GM12878 (cell line): ENCODE results near the gene ERC1. TPM values are rescaled to one million over a fixed set of nuclear protein-coding genes. Genes with fewer than 3 reads are reported as not detected.

Source experiments
- ATAC-seq: fragments of 200-7000 bp; cut with Tn5 transposase; 3 replicates; pipeline ENCODE4 v1.9.1; 2020; ENCODE audit warnings: mild to moderate bottlenecking, moderate library complexity
- BruUV-seq: library from RNA; stranded (reverse); fragments of 400-500 nt; replicated peaks from 2 replicates; lab custom pipeline; 2021; lab: Mats Ljungman, UMichigan
- CTCF ChIA-PET: fragments of 300-600 bp; sonication (Branson Sonifier 250); formaldehyde crosslinking; extraction: SDS; loops from one replicate; lab custom pipeline; 2021; ENCODE audit warnings: inconsistent platforms; lab: Yijun Ruan, JAX
- POLR2A ChIA-PET: fragments of 350-600 bp; formaldehyde crosslinking; extraction: SDS; loops from one replicate; lab custom pipeline; 2021; ENCODE audit warnings: inconsistent platforms; lab: Charles Lee
- RAD21 ChIA-PET: fragments of 300-600 bp; sonication (Branson Sonifier 250); formaldehyde crosslinking; loops from one replicate; lab custom pipeline; 2023; ENCODE audit warnings: antibody characterized with exemption; ENCODE audit not compliant: unreplicated experiment; lab: Charles Lee
- SMC1A ChIA-PET: fragments of 300-600 bp; sonication (Branson Sonifier 250); formaldehyde crosslinking; loops from one replicate; lab custom pipeline; 2023; ENCODE audit not compliant: unreplicated experiment, uncharacterized antibody; lab: Charles Lee
- DNase-seq: peaks from one replicate; pipeline ENCODE4 v3.0.0-alpha.2; 2011; ENCODE audit warnings: low read depth, low spot score
- FAIRE-seq: peaks from 3 replicates; lab custom pipeline; 2011; peaks lifted over from hg19 to GRCh38; lab: Jason Lieb, UNC
- H2AFZ ChIP-seq: 2 replicates; pipeline ENCODE4 v1.6.0; 2011; ENCODE audit warnings: low read depth, low read length, control low read depth; ENCODE audit not compliant: control insufficient read depth
- H3K27ac ChIP-seq: 2 replicates; pipeline ENCODE4 v1.5.1; 2011; ENCODE audit warnings: control low read depth; ENCODE audit not compliant: control insufficient read depth, insufficient read depth
- H3K27me3 ChIP-seq, 2 experiments: replicated peaks in 1 of 2; 2 replicates each; pipeline versions ENCODE4 v1.6.0 to v1.6.1; 2011; ENCODE audit warnings: low read length in 1 of 2; ENCODE audit not compliant: control insufficient read depth in 2 of 2, insufficient read depth in 2 of 2
- H3K36me3 ChIP-seq, 2 experiments: 2 replicates each; pipeline ENCODE4 v1.5.1; 2011; ENCODE audit warnings: low read length in 1 of 2; ENCODE audit not compliant: control insufficient read depth in 2 of 2, insufficient read depth in 2 of 2
- H3K4me1 ChIP-seq: 2 replicates; pipeline ENCODE4 v1.6.1; 2011; ENCODE audit warnings: mild to moderate bottlenecking, low read length, moderate library complexity, mixed read lengths; ENCODE audit not compliant: control insufficient read depth, insufficient read depth
- H3K4me2 ChIP-seq: 2 replicates; pipeline ENCODE4 v1.6.0; 2011; ENCODE audit warnings: control low read depth; ENCODE audit not compliant: control insufficient read depth, insufficient read depth
- H3K4me3 ChIP-seq: fragments of 200-600 bp; sonication (generic); 2 replicates; pipeline ENCODE4 v1.5.1; 2016
- H3K79me2 ChIP-seq: 2 replicates; pipeline ENCODE4 v1.6.0; 2011; ENCODE audit warnings: low read length; ENCODE audit not compliant: control insufficient read depth, insufficient read depth
- H3K9ac ChIP-seq: 2 replicates; pipeline ENCODE4 v1.8.0; 2011; ENCODE audit warnings: low read length, control low read depth, mixed read lengths; ENCODE audit not compliant: control insufficient read depth, insufficient read depth
- H3K9me3 ChIP-seq: replicated peaks from 3 replicates; pipeline ENCODE4 v1.5.1; 2011; ENCODE audit warnings: mild to moderate bottlenecking, low read length; ENCODE audit not compliant: control insufficient read depth, insufficient read depth
- H4K20me1 ChIP-seq: 2 replicates; pipeline ENCODE4 v1.6.0; 2011; ENCODE audit not compliant: control insufficient read depth, insufficient read depth
- CHD1 ChIP-seq: IDR thresholded peaks from 2 replicates; pipeline ENCODE4 v1.6.1; 2012; ENCODE audit warnings: low read depth, low read length, improper control_type of control experiment
- GATAD2B ChIP-seq: fragments of 450-650 bp; conservative IDR thresholded peaks from 2 replicates; pipeline ENCODE4 v1.6.1; 2017; ENCODE audit warnings: low read depth, mild to moderate bottlenecking, moderate library complexity
- KDM1A ChIP-seq: fragments of 200-600 bp; sonication (generic); IDR thresholded peaks from 2 replicates; pipeline ENCODE4 v1.6.1; 2016; ENCODE audit warnings: borderline replicate concordance
- NFYB ChIP-seq: IDR thresholded peaks from 2 replicates; pipeline ENCODE4 v1.6.1; 2011; ENCODE audit warnings: low read depth, mild to moderate bottlenecking, low read length, improper control_type of control experiment, moderate library complexity; ENCODE audit not compliant: insufficient read depth
- NRF1 ChIP-seq: conservative IDR thresholded peaks from 2 replicates; pipeline ENCODE4 v1.6.1; 2011; ENCODE audit warnings: mild to moderate bottlenecking, low read depth, low read length, improper control_type of control experiment
- RBBP5 ChIP-seq: fragments of 200-600 bp; sonication (generic); conservative IDR thresholded peaks from 2 replicates; pipeline ENCODE4 v1.6.1; 2016
- SRF ChIP-seq, 2 experiments: IDR thresholded peaks; 2 replicates each; pipeline ENCODE4 v1.6.1; 2011; ENCODE audit warnings: low read depth in 2 of 2, low read length in 2 of 2, mild to moderate bottlenecking in 1 of 2, moderate library complexity in 1 of 2
- TARDBP ChIP-seq: IDR thresholded peaks from 2 replicates; pipeline ENCODE4 v1.6.1; 2016; ENCODE audit warnings: borderline replicate concordance
- WGBS: methylation state at CpG from one replicate; pipeline ENCODE4 v1.1.6; 2016; ENCODE audit warnings: low lambda C conversion rate; ENCODE audit not compliant: insufficient replicate concordance, insufficient coverage; ENCODE audit errors: missing lambda C conversion rate; 5-methylcytosine and 5-hydroxymethylcytosine counted together
- in situ Hi-C: fragments of 300-500 bp; cut with MboI; formaldehyde crosslinking; loops from 9 replicates; pipeline ENCODE4 v1.14.3; 2018; ENCODE audit warnings: mixed read lengths
- intact Hi-C: fragments of 100-400 bp; cut with micrococcal nuclease; formaldehyde crosslinking; loops from one replicate; pipeline ENCODE4 v1.14.2; 2022; ENCODE audit not compliant: unreplicated experiment
- polyA plus RNA-seq, 11 experiments: library from polyadenylated mRNA; depleted of rRNA in 4 of 11; unstranded in 6 of 11; stranded (reverse) in 5 of 11; fragments of >200 nt; fragmentation: Nextera tagmentation in 4 of 11; fragmentation: Illumina TruSeq in 1 of 11; extraction: Ambion mirVana in 4 of 11; extraction: Trizol in 1 of 11; gene quantifications; 1 replicate in 1 of 11; 2 replicates in 10 of 11; pipeline versions ENCODE4 v1.2.1 to v1.2.3, GENCODE V29; 2011 to 2016; ENCODE audit warnings: inconsistent platforms in 2 of 11, missing spikeins in 2 of 11, low read depth in 1 of 11
- total RNA-seq, 4 experiments: library from RNA; depleted of rRNA in 3 of 4; stranded (reverse); fragments of >200 nt in 3 of 4; fragmentation: Illumina TruSeq in 1 of 4; extraction: Trizol in 1 of 4; gene quantifications; 2 replicates each; pipeline versions ENCODE4 v1.2.1 to v1.2.3, GENCODE V29; 2013 to 2021
- TF ChIP-seq, protein P1 (sequence below): IDR thresholded peaks from 2 replicates; pipeline ENCODE4 v1.6.1; 2012; ENCODE audit warnings: low read length, inconsistent platforms
- TF ChIP-seq, protein P2 (sequence below): IDR thresholded peaks from 2 replicates; pipeline ENCODE4 v1.6.1; 2011; ENCODE audit warnings: borderline replicate concordance, low read depth, mild to moderate bottlenecking, moderate library complexity, mixed read lengths, low read length; ENCODE audit not compliant: insufficient read depth; ENCODE audit errors: extremely low read length
- TF ChIP-seq, protein P3 (sequence below): fragments of 450-650 bp; IDR thresholded peaks from 2 replicates; pipeline ENCODE4 v1.6.1; 2014; ENCODE audit warnings: mild to moderate bottlenecking
- TF ChIP-seq, protein P4 (sequence below): fragments of 450-650 bp; IDR thresholded peaks from 2 replicates; pipeline ENCODE4 v1.6.1; 2017; ENCODE audit warnings: mild to moderate bottlenecking, moderate library complexity
- TF ChIP-seq, protein P5 (sequence below): fragments of 450-650 bp; IDR thresholded peaks from 2 replicates; pipeline ENCODE4 v1.6.1; 2018; ENCODE audit warnings: mild to moderate bottlenecking, low read depth, moderate library complexity; ENCODE audit not compliant: partially characterized antibody

The ERC1 gene
- total and polyA plus RNA-seq, 10 of the 15 experiments (the other 5 are each of a cell fraction or from before 2014, with no cell fraction given) = 0.75 to 8.0 (median 5.0) TPM

DNA sequence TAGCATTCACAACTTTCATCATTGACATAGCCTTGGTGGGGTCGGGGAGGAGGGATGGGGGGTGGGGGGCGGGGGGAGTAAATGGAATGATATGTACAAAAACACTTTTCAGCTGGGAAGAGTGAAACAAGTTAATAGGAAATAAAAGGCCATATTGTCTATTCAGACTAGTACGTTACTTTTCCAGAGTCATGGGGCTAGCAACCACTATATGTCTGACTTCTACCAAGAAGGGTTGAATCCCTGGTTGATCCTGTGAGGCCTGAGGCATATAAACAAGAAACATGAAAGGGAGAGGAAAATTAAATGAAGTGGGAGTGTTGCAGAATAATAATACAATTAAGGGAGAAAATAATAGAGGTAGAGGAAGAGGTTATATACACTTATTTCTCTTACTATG, 225.5 kb downstream of the ERC1 start:
- H3K27me3 ChIP-seq = no peaks in the 10 kb centered on the region
- H3K27ac ChIP-seq = no peak overlapping the region
- H3K4me3 ChIP-seq = no peak overlapping the region
- POLR2A ChIA-PET = no interaction called here
- DNase-seq = no peak
- RAD21 ChIA-PET = no interaction called here
- H3K36me3 ChIP-seq = no peaks in the 10 kb centered on the region
- H2AFZ ChIP-seq = no peak overlapping the region
- TF ChIP-seq, protein P1, sequence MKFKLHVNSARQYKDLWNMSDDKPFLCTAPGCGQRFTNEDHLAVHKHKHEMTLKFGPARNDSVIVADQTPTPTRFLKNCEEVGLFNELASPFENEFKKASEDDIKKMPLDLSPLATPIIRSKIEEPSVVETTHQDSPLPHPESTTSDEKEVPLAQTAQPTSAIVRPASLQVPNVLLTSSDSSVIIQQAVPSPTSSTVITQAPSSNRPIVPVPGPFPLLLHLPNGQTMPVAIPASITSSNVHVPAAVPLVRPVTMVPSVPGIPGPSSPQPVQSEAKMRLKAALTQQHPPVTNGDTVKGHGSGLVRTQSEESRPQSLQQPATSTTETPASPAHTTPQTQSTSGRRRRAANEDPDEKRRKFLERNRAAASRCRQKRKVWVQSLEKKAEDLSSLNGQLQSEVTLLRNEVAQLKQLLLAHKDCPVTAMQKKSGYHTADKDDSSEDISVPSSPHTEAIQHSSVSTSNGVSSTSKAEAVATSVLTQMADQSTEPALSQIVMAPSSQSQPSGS = no peak
- TF ChIP-seq CHD1 (no peak), KDM1A (no peak), SRF (IDR thresholded peaks at IDR 0.05; ENCODE audit: low read depth in 2 of 2, low read length in 2 of 2) (no peak), NFYB (no peak), RBBP5 (no peak), TARDBP (no peak), GATAD2B (no peak), NRF1 (no peak)
- TF ChIP-seq, protein P2, sequence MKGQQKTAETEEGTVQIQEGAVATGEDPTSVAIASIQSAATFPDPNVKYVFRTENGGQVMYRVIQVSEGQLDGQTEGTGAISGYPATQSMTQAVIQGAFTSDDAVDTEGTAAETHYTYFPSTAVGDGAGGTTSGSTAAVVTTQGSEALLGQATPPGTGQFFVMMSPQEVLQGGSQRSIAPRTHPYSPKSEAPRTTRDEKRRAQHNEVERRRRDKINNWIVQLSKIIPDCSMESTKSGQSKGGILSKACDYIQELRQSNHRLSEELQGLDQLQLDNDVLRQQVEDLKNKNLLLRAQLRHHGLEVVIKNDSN = no peak
- TF ChIP-seq, protein P3, sequence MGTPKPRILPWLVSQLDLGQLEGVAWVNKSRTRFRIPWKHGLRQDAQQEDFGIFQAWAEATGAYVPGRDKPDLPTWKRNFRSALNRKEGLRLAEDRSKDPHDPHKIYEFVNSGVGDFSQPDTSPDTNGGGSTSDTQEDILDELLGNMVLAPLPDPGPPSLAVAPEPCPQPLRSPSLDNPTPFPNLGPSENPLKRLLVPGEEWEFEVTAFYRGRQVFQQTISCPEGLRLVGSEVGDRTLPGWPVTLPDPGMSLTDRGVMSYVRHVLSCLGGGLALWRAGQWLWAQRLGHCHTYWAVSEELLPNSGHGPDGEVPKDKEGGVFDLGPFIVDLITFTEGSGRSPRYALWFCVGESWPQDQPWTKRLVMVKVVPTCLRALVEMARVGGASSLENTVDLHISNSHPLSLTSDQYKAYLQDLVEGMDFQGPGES = no peak
- TF ChIP-seq, protein P4, sequence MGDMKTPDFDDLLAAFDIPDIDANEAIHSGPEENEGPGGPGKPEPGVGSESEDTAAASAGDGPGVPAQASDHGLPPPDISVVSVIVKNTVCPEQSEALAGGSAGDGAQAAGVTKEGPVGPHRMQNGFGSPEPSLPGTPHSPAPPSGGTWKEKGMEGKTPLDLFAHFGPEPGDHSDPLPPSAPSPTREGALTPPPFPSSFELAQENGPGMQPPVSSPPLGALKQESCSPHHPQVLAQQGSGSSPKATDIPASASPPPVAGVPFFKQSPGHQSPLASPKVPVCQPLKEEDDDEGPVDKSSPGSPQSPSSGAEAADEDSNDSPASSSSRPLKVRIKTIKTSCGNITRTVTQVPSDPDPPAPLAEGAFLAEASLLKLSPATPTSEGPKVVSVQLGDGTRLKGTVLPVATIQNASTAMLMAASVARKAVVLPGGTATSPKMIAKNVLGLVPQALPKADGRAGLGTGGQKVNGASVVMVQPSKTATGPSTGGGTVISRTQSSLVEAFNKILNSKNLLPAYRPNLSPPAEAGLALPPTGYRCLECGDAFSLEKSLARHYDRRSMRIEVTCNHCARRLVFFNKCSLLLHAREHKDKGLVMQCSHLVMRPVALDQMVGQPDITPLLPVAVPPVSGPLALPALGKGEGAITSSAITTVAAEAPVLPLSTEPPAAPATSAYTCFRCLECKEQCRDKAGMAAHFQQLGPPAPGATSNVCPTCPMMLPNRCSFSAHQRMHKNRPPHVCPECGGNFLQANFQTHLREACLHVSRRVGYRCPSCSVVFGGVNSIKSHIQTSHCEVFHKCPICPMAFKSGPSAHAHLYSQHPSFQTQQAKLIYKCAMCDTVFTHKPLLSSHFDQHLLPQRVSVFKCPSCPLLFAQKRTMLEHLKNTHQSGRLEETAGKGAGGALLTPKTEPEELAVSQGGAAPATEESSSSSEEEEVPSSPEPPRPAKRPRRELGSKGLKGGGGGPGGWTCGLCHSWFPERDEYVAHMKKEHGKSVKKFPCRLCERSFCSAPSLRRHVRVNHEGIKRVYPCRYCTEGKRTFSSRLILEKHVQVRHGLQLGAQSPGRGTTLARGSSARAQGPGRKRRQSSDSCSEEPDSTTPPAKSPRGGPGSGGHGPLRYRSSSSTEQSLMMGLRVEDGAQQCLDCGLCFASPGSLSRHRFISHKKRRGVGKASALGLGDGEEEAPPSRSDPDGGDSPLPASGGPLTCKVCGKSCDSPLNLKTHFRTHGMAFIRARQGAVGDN = no peak
- TF ChIP-seq, protein P5, sequence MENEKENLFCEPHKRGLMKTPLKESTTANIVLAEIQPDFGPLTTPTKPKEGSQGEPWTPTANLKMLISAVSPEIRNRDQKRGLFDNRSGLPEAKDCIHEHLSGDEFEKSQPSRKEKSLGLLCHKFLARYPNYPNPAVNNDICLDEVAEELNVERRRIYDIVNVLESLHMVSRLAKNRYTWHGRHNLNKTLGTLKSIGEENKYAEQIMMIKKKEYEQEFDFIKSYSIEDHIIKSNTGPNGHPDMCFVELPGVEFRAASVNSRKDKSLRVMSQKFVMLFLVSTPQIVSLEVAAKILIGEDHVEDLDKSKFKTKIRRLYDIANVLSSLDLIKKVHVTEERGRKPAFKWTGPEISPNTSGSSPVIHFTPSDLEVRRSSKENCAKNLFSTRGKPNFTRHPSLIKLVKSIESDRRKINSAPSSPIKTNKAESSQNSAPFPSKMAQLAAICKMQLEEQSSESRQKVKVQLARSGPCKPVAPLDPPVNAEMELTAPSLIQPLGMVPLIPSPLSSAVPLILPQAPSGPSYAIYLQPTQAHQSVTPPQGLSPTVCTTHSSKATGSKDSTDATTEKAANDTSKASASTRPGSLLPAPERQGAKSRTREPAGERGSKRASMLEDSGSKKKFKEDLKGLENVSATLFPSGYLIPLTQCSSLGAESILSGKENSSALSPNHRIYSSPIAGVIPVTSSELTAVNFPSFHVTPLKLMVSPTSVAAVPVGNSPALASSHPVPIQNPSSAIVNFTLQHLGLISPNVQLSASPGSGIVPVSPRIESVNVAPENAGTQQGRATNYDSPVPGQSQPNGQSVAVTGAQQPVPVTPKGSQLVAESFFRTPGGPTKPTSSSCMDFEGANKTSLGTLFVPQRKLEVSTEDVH = no peak
- TF ChIP-seq, all 136 proteins: peak for 0
- Histone ChIP-seq H3K9ac (no peak overlapping the region), H3K4me1 (no peaks in the 10 kb centered on the region), H3K9me3 (no peaks in the 10 kb centered on the region), H4K20me1 (no peaks in the 10 kb centered on the region), H3K4me2 (no peak overlapping the region), H3K79me2 (no peaks in the 10 kb centered on the region)
- intact Hi-C loops (no loop called here), in situ Hi-C loops (no loop called here)
- no TSS peak for BruUV-seq
- ATAC-seq = no peak
- SMC1A ChIA-PET = interaction anchor here (1.2 to 1.7 kb wide), 3 partner anchors 8 to 98 kb away, joined by 3 to 5 read pairs (median 4); no protein-coding TSS in a partner anchor
- no peak for FAIRE-seq
- 39% methylated on average over 2 of the region's 3 CpGs for WGBS
- CTCF ChIA-PET = no interaction called here
